GM21381 (cell line): ENCODE data around the gene OR7C1.
"Not testable (repeated sequence)": the region's sequence is repeated elsewhere in the genome, so short reads cannot be mapped to it uniquely, and the experiment has no call there.

Source experiments
- ATAC-seq: cut with Tn5 transposase; IDR thresholded peaks from one replicate; pipeline ENCODE4 v1.9.1; 2021; ENCODE audit warnings: mild to moderate bottlenecking, moderate library complexity; ENCODE audit not compliant: unreplicated experiment

The OR7C1 gene

GRCh38 chr19:14768001-14768400, 67.0 kb downstream of the OR7C1 start:
- ATAC-seq, result no peak

- ATAC-seq, result no peak
These were observed 67.5 kb downstream of the OR7C1 start for GRCh38 chr19:14767466-14767971.

- ATAC-seq, result not testable (repeated sequence)
These were observed 69.1 kb downstream of the OR7C1 start for GRCh38 chr19:14765841-14766240.

- ATAC-seq, result not testable (repeated sequence)
These were observed 69.6 kb downstream of the OR7C1 start for GRCh38 chr19:14765403-14765802.

GRCh38 chr19:14764401-14764800, 70.6 kb downstream of the OR7C1 start:
- ATAC-seq, result no peak

- ATAC-seq, result no peak
These were observed 71.4 kb downstream of the OR7C1 start for GRCh38 chr19:14763497-14764145.

GRCh38 chr19:14762111-14762510, 72.9 kb downstream of the OR7C1 start:
- ATAC-seq, result no peak

- ATAC-seq, result no peak
These were observed 73.4 kb downstream of the OR7C1 start for GRCh38 chr19:14761607-14762006.

GRCh38 chr19:14758816-14759215, 76.2 kb downstream of the OR7C1 start:
- ATAC-seq, result no peak

- ATAC-seq, result no peak
These were observed 86.4 kb downstream of the OR7C1 start for GRCh38 chr19:14748601-14749000.
